ENCODE data around the gene NEK7. TPM values are rescaled to one million over a fixed set of nuclear protein-coding genes. Genes with fewer than 3 reads are reported as not detected.
"Not testable (repeated sequence)": the region's sequence is repeated elsewhere in the genome, so short reads cannot be mapped to it uniquely, and the experiment has no call there.

Gene NEK7
- total RNA-seq, 2 donors from 2014 or later: 45.5 to 60.1 TPM

- Mint-ChIP-seq H3K9me3 (peaks cover 9% of the 10 kb centered on the region in 2 donors), H3K36me3 (peaks cover 10 to 21% of the 10 kb centered on the region in 2 donors), H3K27ac (no peak overlapping the region)
- DNase-seq (ENCODE audit: low spot score in 2 of 2): no peak
- no peak for ATAC-seq
Observed at GRCh38 chr1:198304431-198304830, 147.6 kb downstream of the NEK7 start.

- ATAC-seq; H3K27ac Mint-ChIP-seq; H3K9me3 Mint-ChIP-seq; DNase-seq (ENCODE audit: low spot score in 2 of 2): not testable (repeated sequence)
- peaks cover 20 to 21% of the 10 kb centered on the region in 2 donors for H3K36me3 Mint-ChIP-seq
Observed at GRCh38 chr1:198314817-198315216, 158.0 kb downstream of the NEK7 start.

GRCh38 chr1:198315331-198315730 lies 158.5 kb downstream of the NEK7 start:
- not testable (repeated sequence) for DNase-seq (ENCODE audit: low spot score in 2 of 2); ATAC-seq; H3K9me3 Mint-ChIP-seq
- H3K27ac Mint-ChIP-seq: peak overlapping the region in 1 of 2 donors; percentile 3
- peaks cover 20 to 21% of the 10 kb centered on the region in 2 donors for H3K36me3 Mint-ChIP-seq

GRCh38 chr1:198316546-198317100 lies 159.8 kb downstream of the NEK7 start:
- H3K36me3 Mint-ChIP-seq: peaks cover 21 to 27% of the 10 kb centered on the region in 2 donors
- peaks cover 5 to 9% of the 10 kb centered on the region in 2 donors for H3K9me3 Mint-ChIP-seq
- no peak for ATAC-seq
- no peak overlapping the region for H3K27ac Mint-ChIP-seq
- no peak for DNase-seq (ENCODE audit: low spot score in 2 of 2)

GRCh38 chr1:198318085-198318484 lies 161.3 kb downstream of the NEK7 start:
- ATAC-seq (peak; percentile 43 to 48), DNase-seq (ENCODE audit: low spot score in 2 of 2) (no peak)
- peaks cover 16 to 27% of the 10 kb centered on the region in 2 donors for H3K36me3 Mint-ChIP-seq
- H3K27ac Mint-ChIP-seq: peak overlapping the region in 1 of 2 donors; percentile 26
- peaks cover 0 to 5% of the 10 kb centered on the region in 2 donors for H3K9me3 Mint-ChIP-seq

- no peak for DNase-seq (ENCODE audit: low spot score in 2 of 2)
- Mint-ChIP-seq H3K27ac (no peak overlapping the region), H3K36me3 (peaks cover 3 to 20% of the 10 kb centered on the region in 2 donors), H3K9me3 (peaks cover 0 to under 1% of the 10 kb centered on the region in 2 donors)
- no peak for ATAC-seq
Observed at GRCh38 chr1:198320759-198321158, 164.0 kb downstream of the NEK7 start.

GRCh38 chr1:198326232-198326631 lies 169.4 kb downstream of the NEK7 start:
- no peak overlapping the region for H3K27ac Mint-ChIP-seq
- H3K9me3 Mint-ChIP-seq: no peaks in the 10 kb centered on the region
- H3K36me3 Mint-ChIP-seq: no peaks in the 10 kb centered on the region
- no peak for DNase-seq (ENCODE audit: low spot score in 2 of 2)
- ATAC-seq: no peak

- H3K9me3 Mint-ChIP-seq: no peaks in the 10 kb centered on the region
Observed at GRCh38 chr1:198326915-198327314, 170.1 kb downstream of the NEK7 start.

GRCh38 chr1:198328458-198329032 lies 171.7 kb downstream of the NEK7 start:
- Mint-ChIP-seq H3K9me3 (no peaks in the 10 kb centered on the region), H3K36me3 (no peaks in the 10 kb centered on the region), H3K27ac (no peak overlapping the region)
- DNase-seq (ENCODE audit: low spot score in 2 of 2) (no peak), ATAC-seq (no peak)

More at GRCh38 chr1:198326915-198327314, 170.1 kb downstream of the NEK7 start:
- DNase-seq (ENCODE audit: low spot score in 2 of 2): no peak
- Mint-ChIP-seq H3K36me3 (no peaks in the 10 kb centered on the region), H3K27ac (no peak overlapping the region)
- no peak for ATAC-seq

GRCh38 chr1:198330982-198331615 lies 174.3 kb downstream of the NEK7 start:
- no peaks in the 10 kb centered on the region for H3K36me3 Mint-ChIP-seq
- DNase-seq (ENCODE audit: low spot score in 2 of 2): no peak
- H3K9me3 Mint-ChIP-seq: no peaks in the 10 kb centered on the region

GRCh38 chr1:198333744-198334143 lies 176.9 kb downstream of the NEK7 start:
- Mint-ChIP-seq H3K27ac (no peak overlapping the region), H3K36me3 (no peaks in the 10 kb centered on the region), H3K9me3 (peaks cover 0 to 6% of the 10 kb centered on the region in 2 donors)
- ATAC-seq (no peak), DNase-seq (ENCODE audit: low spot score in 2 of 2) (no peak)

More at GRCh38 chr1:198330982-198331615, 174.3 kb downstream of the NEK7 start:
- H3K27ac Mint-ChIP-seq: no peak overlapping the region
- no peak for ATAC-seq

- no peak overlapping the region for H3K27ac Mint-ChIP-seq
- no peak for ATAC-seq
- H3K9me3 Mint-ChIP-seq: peaks cover 0 to 6% of the 10 kb centered on the region in 2 donors
- H3K36me3 Mint-ChIP-seq: no peaks in the 10 kb centered on the region
- no peak for DNase-seq (ENCODE audit: low spot score in 2 of 2)
Observed at GRCh38 chr1:198335663-198336062, 178.9 kb downstream of the NEK7 start.

GRCh38 chr1:198337886-198338285 lies 181.1 kb downstream of the NEK7 start:
- no peaks in the 10 kb centered on the region for H3K36me3 Mint-ChIP-seq

GRCh38 chr1:198340139-198340538 lies 183.3 kb downstream of the NEK7 start:
- DNase-seq (ENCODE audit: low spot score in 2 of 2): no peak
- no peaks in the 10 kb centered on the region for H3K36me3 Mint-ChIP-seq
- no peak overlapping the region for H3K27ac Mint-ChIP-seq
- no peak for ATAC-seq
- peaks cover 0 to 6% of the 10 kb centered on the region in 2 donors for H3K9me3 Mint-ChIP-seq

More at GRCh38 chr1:198337886-198338285, 181.1 kb downstream of the NEK7 start:
- Mint-ChIP-seq H3K9me3 (peaks cover 0 to 6% of the 10 kb centered on the region in 2 donors), H3K27ac (no peak overlapping the region)
- no peak for ATAC-seq
- no peak for DNase-seq (ENCODE audit: low spot score in 2 of 2)

- Mint-ChIP-seq H3K27ac (peak overlapping the region in 1 of 2 donors; percentile 36), H3K9me3 (no peaks in the 10 kb centered on the region), H3K36me3 (no peaks in the 10 kb centered on the region)
- no peak for DNase-seq (ENCODE audit: low spot score in 2 of 2)
- no peak for ATAC-seq
Observed at GRCh38 chr1:198346178-198346577, 189.4 kb downstream of the NEK7 start.

GRCh38 chr1:198350456-198350855 lies 193.7 kb downstream of the NEK7 start:
- DNase-seq (ENCODE audit: low spot score in 2 of 2) (no peak), ATAC-seq (no peak)
- Mint-ChIP-seq H3K36me3 (no peaks in the 10 kb centered on the region), H3K27ac (no peak overlapping the region), H3K9me3 (no peaks in the 10 kb centered on the region)

GRCh38 chr1:198352975-198353695 lies 196.3 kb downstream of the NEK7 start:
- DNase-seq (ENCODE audit: low spot score in 2 of 2) (no peak), ATAC-seq (peak in 1 of 2 donors; percentile 41)
- H3K27ac Mint-ChIP-seq: no peak overlapping the region
- H3K36me3 Mint-ChIP-seq: no peaks in the 10 kb centered on the region
- no peaks in the 10 kb centered on the region for H3K9me3 Mint-ChIP-seq
